OCI-LY7 (cell line): ENCODE measurements around the gene TMEM185B. TPM values are rescaled to one million over a fixed set of nuclear protein-coding genes. Genes with fewer than 3 reads are reported as not detected.

Experiments
- BruUV-seq: library from RNA; stranded (reverse); fragments of 400-500 nt; replicated peaks from 2 replicates; lab custom pipeline; 2021; lab: Mats Ljungman, UMichigan
- CTCF ChIA-PET: fragments of 300-600 bp; sonication (Branson Sonifier 250); formaldehyde crosslinking; loops from one replicate; lab custom pipeline; 2022; ENCODE audit warnings: antibody characterized with exemption; ENCODE audit not compliant: unreplicated experiment; lab: Charles Lee
- POLR2A ChIA-PET: fragments of 300-600 bp; sonication (Branson Sonifier 250); formaldehyde crosslinking; loops from one replicate; lab custom pipeline; 2022; ENCODE audit warnings: antibody characterized with exemption; lab: Charles Lee
- DNase-seq: peaks from one replicate; pipeline ENCODE4 v3.0.0-alpha.2; 2015; ENCODE audit warnings: low spot score
- H2AFZ ChIP-seq: fragments of 200-600 bp; sonication (generic), shearing (Covaris generic); 2 replicates; pipeline ENCODE4 v1.6.1; 2014; ENCODE audit warnings: mild to moderate bottlenecking, antibody characterized with exemption, low read length, moderate library complexity
- H3K27ac ChIP-seq: fragments of 200-600 bp; sonication (generic); 2 replicates; pipeline ENCODE4 v1.5.1; 2014; ENCODE audit warnings: mixed run types, low read depth, mild to moderate bottlenecking, moderate library complexity, low read length, inconsistent platforms; ENCODE audit not compliant: poor library complexity, severe bottlenecking
- H3K36me3 ChIP-seq: fragments of 200-600 bp; sonication (generic); 2 replicates; pipeline ENCODE4 v1.6.1; 2014; ENCODE audit warnings: mild to moderate bottlenecking, antibody characterized with exemption, low read length, moderate library complexity, mixed read lengths; ENCODE audit not compliant: insufficient read depth
- H3K4me1 ChIP-seq: fragments of 200-600 bp; sonication (generic); 2 replicates; pipeline ENCODE4 v1.5.1; 2014; ENCODE audit warnings: mild to moderate bottlenecking, low read length; ENCODE audit not compliant: insufficient read depth, poor library complexity, severe bottlenecking
- H3K4me2 ChIP-seq: fragments of 200-600 bp; sonication (generic); 2 replicates; pipeline ENCODE4 v1.6.1; 2014; ENCODE audit warnings: mild to moderate bottlenecking, low read length
- H3K4me3 ChIP-seq: fragments of 200-600 bp; sonication (generic); 2 replicates; pipeline ENCODE4 v1.5.1; 2014; ENCODE audit warnings: mild to moderate bottlenecking, low read depth, low read length; ENCODE audit not compliant: poor library complexity, severe bottlenecking
- H3K79me2 ChIP-seq: fragments of 200-600 bp; sonication (generic); 2 replicates; pipeline ENCODE4 v1.6.1; 2016; ENCODE audit warnings: low read depth, mild to moderate bottlenecking, low read length, moderate library complexity, mixed read lengths; ENCODE audit not compliant: insufficient read depth
- H3K9me2 ChIP-seq: fragments of 200-600 bp; sonication (generic); 2 replicates; pipeline ENCODE4 v1.6.1; 2016; ENCODE audit warnings: mild to moderate bottlenecking, low read length, mixed read lengths; ENCODE audit not compliant: insufficient read depth
- H3K9me3 ChIP-seq: fragments of 200-600 bp; sonication (generic); 2 replicates; pipeline ENCODE4 v1.6.1; 2014; ENCODE audit warnings: mild to moderate bottlenecking, mixed run types, low read length, mixed read lengths
- H4K20me1 ChIP-seq: fragments of 200-600 bp; sonication (generic); 2 replicates; pipeline ENCODE4 v1.6.1; 2014; ENCODE audit warnings: mild to moderate bottlenecking, antibody characterized with exemption, low read length, moderate library complexity, mixed read lengths; ENCODE audit not compliant: insufficient read depth
- CTCF ChIP-seq: fragments of 200-600 bp; sonication (generic); conservative IDR thresholded peaks from 2 replicates; pipeline ENCODE4 v1.5.1; 2014; ENCODE audit warnings: mild to moderate bottlenecking, antibody characterized with exemption, low read length, moderate library complexity, mixed read lengths
- EZH2phosphoT487 ChIP-seq: fragments of 200-600 bp; sonication (generic); IDR thresholded peaks from 2 replicates; pipeline ENCODE4 v1.6.1; 2018; ENCODE audit warnings: low read depth, borderline replicate concordance, mild to moderate bottlenecking, mixed run types, antibody characterized with exemption, low read length, moderate library complexity, mixed read lengths
- intact Hi-C: fragments of 100-400 bp; cut with micrococcal nuclease; formaldehyde crosslinking; loops from one replicate; pipeline ENCODE4 v1.10.0; 2022; ENCODE audit not compliant: unreplicated experiment
- total RNA-seq, 2 experiments: library from RNA; depleted of rRNA in 1 of 2; stranded (reverse); fragments of >200 nt in 1 of 2; shearing (Covaris generic) in 1 of 2; gene quantifications; 2 replicates each; pipeline ENCODE4 v1.2.3, GENCODE V29; 2014 to 2022

The TMEM185B gene
- total RNA-seq, 2 experiments from 2014 or later: 24.4 to 30.2 TPM

GRCh38 chr2:120239488-120240287 is 16.5 kb upstream of the TMEM185B start:
- no TSS peak for BruUV-seq
- H2AFZ ChIP-seq: no peak overlapping the region
- H3K4me3 ChIP-seq: no peak overlapping the region
- H4K20me1 ChIP-seq: no peaks in the 10 kb centered on the region
- no peak for DNase-seq
- no peak overlapping the region for H3K4me2 ChIP-seq
- CTCF ChIA-PET: no interaction called here
- TF ChIP-seq EZH2phosphoT487 (no peak), CTCF (no peak)
- intact Hi-C loops: no loop called here
- H3K79me2 ChIP-seq: no peaks in the 10 kb centered on the region
- POLR2A ChIA-PET: interaction anchor here (0.7 kb wide), 1 partner anchor 29 kb away, joined by 3 read pairs; no protein-coding TSS in a partner anchor
- H3K27ac ChIP-seq: no peak overlapping the region
- no peaks in the 10 kb centered on the region for H3K4me1 ChIP-seq
- H3K9me2 ChIP-seq: no peaks in the 10 kb centered on the region
- no peaks in the 10 kb centered on the region for H3K36me3 ChIP-seq
- no peaks in the 10 kb centered on the region for H3K9me3 ChIP-seq

- Histone ChIP-seq H3K36me3 (no peaks in the 10 kb centered on the region), H3K4me1 (no peaks in the 10 kb centered on the region), H3K9me3 (no peaks in the 10 kb centered on the region), H3K4me3 (no peak overlapping the region), H3K27ac (no peak overlapping the region), H3K79me2 (no peaks in the 10 kb centered on the region), H4K20me1 (no peaks in the 10 kb centered on the region), H3K4me2 (no peak overlapping the region), H2AFZ (no peak overlapping the region), H3K9me2 (no peaks in the 10 kb centered on the region)
- no TSS peak for BruUV-seq
- POLR2A ChIA-PET: no interaction called here
- no peak for DNase-seq
- TF ChIP-seq CTCF (no peak), EZH2phosphoT487 (no peak)
- intact Hi-C loops: no loop called here
- CTCF ChIA-PET: no interaction called here
Measured at GRCh38 chr2:120238728-120239487, 15.7 kb upstream of the TMEM185B start.
